HEK293 (cell line): ENCODE results near the gene CACUL1.

Experiments used
- CTCF ChIP-seq: fragments of 450-650 bp; formaldehyde crosslinking; IDR thresholded peaks from 2 replicates; pipeline ENCODE4 v1.5.1; 2016; ENCODE audit warnings: missing biosample characterization, missing genetic modification characterization
- PBX3 ChIP-seq: sonication (generic); formaldehyde crosslinking; IDR thresholded peaks from 2 replicates; pipeline ENCODE4 v1.8.1; 2022; ENCODE audit warnings: mild to moderate bottlenecking, moderate library complexity, missing genetic modification reagents
- WT1 ChIP-seq: fragments of 450-650 bp; formaldehyde crosslinking; IDR thresholded peaks from 2 replicates; pipeline ENCODE4 v1.5.1; 2016; ENCODE audit warnings: missing biosample characterization, missing genetic modification characterization
- ZBTB48 ChIP-seq: fragments of 450-650 bp; formaldehyde crosslinking; IDR thresholded peaks from 2 replicates; pipeline ENCODE4 v1.5.1; 2016; ENCODE audit warnings: missing biosample characterization, missing genetic modification characterization
- ZBTB8A ChIP-seq: fragments of 450-650 bp; formaldehyde crosslinking; IDR thresholded peaks from 2 replicates; pipeline ENCODE4 v1.5.1; 2016; ENCODE audit warnings: missing biosample characterization, missing genetic modification characterization
- ZNF274 ChIP-seq, 2 experiments: fragments of 200-500 bp in 1 of 2; fragments of 450-650 bp in 1 of 2; sonication (Bioruptor generic) in 1 of 2; formaldehyde crosslinking in 1 of 2; IDR thresholded peaks; 2 replicates each; pipeline versions ENCODE4 v1.5.1 to v1.6.1; 2014 to 2016; ENCODE audit warnings: borderline replicate concordance in 1 of 2, inconsistent platforms in 1 of 2, low read length in 1 of 2, missing biosample characterization in 1 of 2, missing genetic modification characterization in 1 of 2
- ZNF449 ChIP-seq: fragments of 450-650 bp; formaldehyde crosslinking; IDR thresholded peaks from 2 replicates; pipeline ENCODE4 v1.5.1; 2017; ENCODE audit warnings: missing biosample characterization, mild to moderate bottlenecking, missing genetic modification characterization, moderate library complexity
- ZNF658 ChIP-seq: fragments of 450-650 bp; formaldehyde crosslinking; IDR thresholded peaks from 2 replicates; pipeline ENCODE4; 2016; ENCODE audit warnings: missing biosample characterization, missing genetic modification characterization
- ZNF707 ChIP-seq: fragments of 450-650 bp; formaldehyde crosslinking; IDR thresholded peaks from 2 replicates; pipeline ENCODE4 v1.5.1; 2016; ENCODE audit warnings: missing biosample characterization, missing genetic modification characterization
- ZSCAN5A ChIP-seq: fragments of 450-650 bp; formaldehyde crosslinking; IDR thresholded peaks from 2 replicates; pipeline ENCODE4 v1.5.1; 2016; ENCODE audit warnings: missing biosample characterization, missing genetic modification characterization

- TF ChIP-seq CTCF (tag by site-specific recombination) (no peak), ZBTB8A (no peak), ZNF658 (tag by site-specific recombination) (no peak), WT1 (tag by site-specific recombination) (no peak), PBX3 (CRISPR knock-in tag) (no peak), ZNF449 (no peak), ZSCAN5A (no peak), ZNF707 (tag by site-specific recombination) (no peak), ZBTB48 (tag by site-specific recombination) (no peak), ZNF274 (IDR thresholded peaks at IDR 0.05; ENCODE audit: low read length) (no peak), ZNF274 (tag by site-specific recombination; IDR thresholded peaks at IDR 0.05; ENCODE audit: borderline replicate concordance) (no peak)
These were observed 121.0 kb downstream of the CACUL1 start for GRCh38 chr10:118633786-118634185.
